Measurements from ENCODE around the gene AKAP13. TPM values are rescaled to one million over a fixed set of nuclear protein-coding genes. Genes with fewer than 3 reads are reported as not detected.

Gene AKAP13
- total RNA-seq, 2 experiments from 2014 or later: 85.1 to 104 TPM

- intact Hi-C loops (cut with DNase I, micrococcal nuclease): no loop called here
- DNase-seq (no peak), ATAC-seq (no peak)
- POLR2A ChIA-PET: no interaction called here
- H3K4me1 Mint-ChIP-seq: peaks cover 30% of the 10 kb centered on the region
- H3K36me3 Mint-ChIP-seq (ENCODE audit: low read depth): no peaks in the 10 kb centered on the region
- H3K27ac Mint-ChIP-seq: no peak overlapping the region
- no peak overlapping the region for H3K4me3 Mint-ChIP-seq
- CTCF ChIA-PET: no interaction called here
- no peaks in the 10 kb centered on the region for H3K27me3 Mint-ChIP-seq
- no peaks in the 10 kb centered on the region for H3K9me3 Mint-ChIP-seq (ENCODE audit: low read depth)
Measured at GRCh38 chr15:85753261-85753660, 372.9 kb downstream of the AKAP13 start.

- intact Hi-C loops (cut with DNase I, micrococcal nuclease): no loop called here
- H3K4me3 Mint-ChIP-seq: no peak overlapping the region
- no peak overlapping the region for H3K27ac Mint-ChIP-seq
- peaks cover 30% of the 10 kb centered on the region for H3K4me1 Mint-ChIP-seq
- no peak for ATAC-seq
- H3K9me3 Mint-ChIP-seq (ENCODE audit: low read depth): no peaks in the 10 kb centered on the region
- ChIA-PET CTCF (interaction anchor here (1.4 kb wide), 1 partner anchor 87 kb away, joined by 4 read pairs; no protein-coding TSS in a partner anchor), POLR2A (no interaction called here)
- DNase-seq: no peak
- H3K36me3 Mint-ChIP-seq (ENCODE audit: low read depth): no peaks in the 10 kb centered on the region
- no peaks in the 10 kb centered on the region for H3K27me3 Mint-ChIP-seq
Measured at GRCh38 chr15:85753791-85754452, 373.5 kb downstream of the AKAP13 start.

- Mint-ChIP-seq H3K27me3 (no peaks in the 10 kb centered on the region), H3K4me3 (no peak overlapping the region), H3K9me3 (ENCODE audit: low read depth) (no peaks in the 10 kb centered on the region), H3K4me1 (peaks cover 30% of the 10 kb centered on the region), H3K36me3 (ENCODE audit: low read depth) (no peaks in the 10 kb centered on the region), H3K27ac (no peak overlapping the region)
- ChIA-PET POLR2A (no interaction called here), CTCF (interaction anchor here (1.4 kb wide), 1 partner anchor 86 kb away, joined by 4 read pairs; no protein-coding TSS in a partner anchor)
- intact Hi-C loops (cut with DNase I, micrococcal nuclease): no loop called here
- no peak for ATAC-seq
- no peak for DNase-seq
Measured at GRCh38 chr15:85754989-85755388, 374.6 kb downstream of the AKAP13 start.

- intact Hi-C loops (cut with DNase I, micrococcal nuclease): no loop called here
- ChIA-PET CTCF (interaction anchor here (1.4 kb wide), 1 partner anchor 86 kb away, joined by 4 read pairs; no protein-coding TSS in a partner anchor), POLR2A (no interaction called here)
- Mint-ChIP-seq H3K4me1 (peaks cover 30% of the 10 kb centered on the region), H3K27me3 (no peaks in the 10 kb centered on the region), H3K36me3 (ENCODE audit: low read depth) (no peaks in the 10 kb centered on the region), H3K9me3 (ENCODE audit: low read depth) (no peaks in the 10 kb centered on the region), H3K27ac (no peak overlapping the region), H3K4me3 (no peak overlapping the region)
- DNase-seq: no peak
- ATAC-seq: no peak
Measured at GRCh38 chr15:85755471-85755870, 375.1 kb downstream of the AKAP13 start.

- H3K27ac Mint-ChIP-seq: no peak overlapping the region
- H3K36me3 Mint-ChIP-seq (ENCODE audit: low read depth): no peaks in the 10 kb centered on the region
- DNase-seq: no peak
- POLR2A ChIA-PET: no interaction called here
- intact Hi-C loops (cut with DNase I, micrococcal nuclease): no loop called here
- H3K4me1 Mint-ChIP-seq: peaks cover 25% of the 10 kb centered on the region
- CTCF ChIA-PET: no interaction called here
- no peaks in the 10 kb centered on the region for H3K9me3 Mint-ChIP-seq (ENCODE audit: low read depth)
- H3K27me3 Mint-ChIP-seq: no peaks in the 10 kb centered on the region
- H3K4me3 Mint-ChIP-seq: no peak overlapping the region
- ATAC-seq: no peak
Measured at GRCh38 chr15:85755942-85756341, 375.5 kb downstream of the AKAP13 start.

- Mint-ChIP-seq H3K27ac (no peak overlapping the region), H3K36me3 (ENCODE audit: low read depth) (no peaks in the 10 kb centered on the region), H3K4me1 (peaks cover 19% of the 10 kb centered on the region), H3K4me3 (no peak overlapping the region), H3K9me3 (ENCODE audit: low read depth) (no peaks in the 10 kb centered on the region), H3K27me3 (no peaks in the 10 kb centered on the region)
- POLR2A ChIA-PET: no interaction called here
- intact Hi-C loops (cut with DNase I, micrococcal nuclease): no loop called here
- ATAC-seq (no peak), DNase-seq (no peak)
- CTCF ChIA-PET: interaction anchor here (1.0 kb wide), 1 partner anchor 84 kb away, joined by 3 read pairs; no protein-coding TSS in a partner anchor
Measured at GRCh38 chr15:85756411-85757072, 376.1 kb downstream of the AKAP13 start.

- DNase-seq (no peak), ATAC-seq (no peak)
- H3K4me3 Mint-ChIP-seq: no peak overlapping the region
- CTCF ChIA-PET: interaction anchor here (1.0 kb wide), 1 partner anchor 83 kb away, joined by 3 read pairs; no protein-coding TSS in a partner anchor
- intact Hi-C loops (cut with DNase I, micrococcal nuclease): no loop called here
- POLR2A ChIA-PET: no interaction called here
- peaks cover 13% of the 10 kb centered on the region for H3K4me1 Mint-ChIP-seq
- H3K27ac Mint-ChIP-seq: no peak overlapping the region
- H3K9me3 Mint-ChIP-seq (ENCODE audit: low read depth): no peaks in the 10 kb centered on the region
- no peaks in the 10 kb centered on the region for H3K27me3 Mint-ChIP-seq
- no peaks in the 10 kb centered on the region for H3K36me3 Mint-ChIP-seq (ENCODE audit: low read depth)
Measured at GRCh38 chr15:85757073-85757938, 376.9 kb downstream of the AKAP13 start.

- intact Hi-C loops (cut with DNase I, micrococcal nuclease): no loop called here
- Mint-ChIP-seq H3K27me3 (no peaks in the 10 kb centered on the region), H3K4me1 (peaks cover 10% of the 10 kb centered on the region), H3K4me3 (no peak overlapping the region), H3K9me3 (ENCODE audit: low read depth) (no peaks in the 10 kb centered on the region), H3K27ac (no peak overlapping the region), H3K36me3 (ENCODE audit: low read depth) (no peaks in the 10 kb centered on the region)
- no peak for DNase-seq
- CTCF ChIA-PET: interaction anchor here (0.7 kb wide), 1 partner anchor 84 kb away, joined by 3 read pairs; no protein-coding TSS in a partner anchor
- POLR2A ChIA-PET: no interaction called here
- no peak for ATAC-seq
Measured at GRCh38 chr15:85757939-85758654, 377.7 kb downstream of the AKAP13 start.

GRCh38 chr15:85758655-85758978 lies 378.2 kb downstream of the AKAP13 start:
- Mint-ChIP-seq H3K9me3 (ENCODE audit: low read depth) (no peaks in the 10 kb centered on the region), H3K36me3 (ENCODE audit: low read depth) (no peaks in the 10 kb centered on the region), H3K4me3 (no peak overlapping the region), H3K4me1 (peaks cover 6% of the 10 kb centered on the region), H3K27me3 (no peaks in the 10 kb centered on the region), H3K27ac (no peak overlapping the region)
- ChIA-PET POLR2A (no interaction called here), CTCF (interaction anchor here (0.7 kb wide), 1 partner anchor 84 kb away, joined by 3 read pairs; no protein-coding TSS in a partner anchor)
- intact Hi-C loops (cut with DNase I, micrococcal nuclease): no loop called here
- ATAC-seq (no peak), DNase-seq (no peak)

GRCh38 chr15:85759376-85759775 lies 379.0 kb downstream of the AKAP13 start:
- H3K9me3 Mint-ChIP-seq (ENCODE audit: low read depth): no peaks in the 10 kb centered on the region
- no peaks in the 10 kb centered on the region for H3K36me3 Mint-ChIP-seq (ENCODE audit: low read depth)
- intact Hi-C loops (cut with DNase I, micrococcal nuclease): no loop called here
- DNase-seq (no peak), ATAC-seq (no peak)
- no peak overlapping the region for H3K4me3 Mint-ChIP-seq
- H3K27me3 Mint-ChIP-seq: no peaks in the 10 kb centered on the region
- CTCF ChIA-PET: no interaction called here
- H3K4me1 Mint-ChIP-seq: peaks cover 4% of the 10 kb centered on the region
- no peak overlapping the region for H3K27ac Mint-ChIP-seq
- POLR2A ChIA-PET: no interaction called here

- POLR2A ChIA-PET: no interaction called here
- intact Hi-C loops (cut with DNase I, micrococcal nuclease): no loop called here
- DNase-seq: no peak
- Mint-ChIP-seq H3K9me3 (ENCODE audit: low read depth) (no peaks in the 10 kb centered on the region), H3K4me3 (no peak overlapping the region), H3K27ac (no peak overlapping the region), H3K27me3 (no peaks in the 10 kb centered on the region), H3K36me3 (ENCODE audit: low read depth) (no peaks in the 10 kb centered on the region), H3K4me1 (no peaks in the 10 kb centered on the region)
- no peak for ATAC-seq
- CTCF ChIA-PET: no interaction called here
Measured at GRCh38 chr15:85760049-85760448, 379.6 kb downstream of the AKAP13 start.

Measured in activated CD4-positive, alpha-beta T cell treated with anti-CD3 and anti-CD28 coated beads for 36 hours (primary cell).